IMR-90 (cell line): ENCODE results near the gene GIMAP8. TPM values are rescaled to one million over a fixed set of nuclear protein-coding genes. Genes with fewer than 3 reads are reported as not detected.

Experiments
- ATAC-seq: fragments of 200-7000 bp; cut with Tn5 transposase; 2 replicates; pipeline ENCODE4 v1.9.1; 2020; ENCODE audit warnings: low read depth, mild to moderate bottlenecking, moderate library complexity
- BruUV-seq: library from RNA; stranded (reverse); fragments of 400-500 nt; replicated peaks from 2 replicates; lab custom pipeline; 2021; lab: Mats Ljungman, UMichigan
- CTCF ChIA-PET: fragments of 300-600 bp; formaldehyde crosslinking; extraction: SDS; loops from one replicate; lab custom pipeline; 2021; ENCODE audit warnings: antibody characterized with exemption; lab: Yijun Ruan, JAX
- POLR2A ChIA-PET: fragments of 300-600 bp; sonication (Branson Sonifier 250); formaldehyde crosslinking; loops from one replicate; lab custom pipeline; 2022; ENCODE audit warnings: antibody characterized with exemption; ENCODE audit not compliant: unreplicated experiment; lab: Charles Lee
- DNase-seq: peaks from one replicate; pipeline ENCODE4 v3.0.0; 2013
- H2AFZ ChIP-seq: replicated peaks from 2 replicates; pipeline ENCODE3; 2013; ENCODE audit warnings: low read length, mild to moderate bottlenecking; ENCODE audit not compliant: poor library complexity
- H2AK5ac ChIP-seq: 2 replicates; pipeline ENCODE4 v1.6.1; 2013; ENCODE audit warnings: low read depth, low read length, inconsistent platforms
- H2AK9ac ChIP-seq: replicated peaks from 2 replicates; pipeline ENCODE3; 2013; ENCODE audit warnings: mild to moderate bottlenecking, low read depth, low read length, moderate library complexity; ENCODE audit not compliant: poor library complexity
- H2BK120ac ChIP-seq: 2 replicates; pipeline ENCODE4 v1.6.1; 2013; ENCODE audit warnings: low read depth, low read length, inconsistent platforms
- H2BK15ac ChIP-seq: 3 replicates; pipeline ENCODE4 v1.6.1; 2013; ENCODE audit warnings: low read depth, low read length, inconsistent platforms
- H2BK20ac ChIP-seq: 2 replicates; pipeline ENCODE4 v1.6.1; 2013; ENCODE audit warnings: low read depth, mild to moderate bottlenecking, inconsistent platforms, low read length, moderate library complexity
- H2BK5ac ChIP-seq: 2 replicates; pipeline ENCODE4 v1.6.1; 2013; ENCODE audit warnings: mild to moderate bottlenecking, low read depth, low read length, inconsistent platforms; ENCODE audit not compliant: poor library complexity, severe bottlenecking
- H3K14ac ChIP-seq: replicated peaks from 2 replicates; pipeline ENCODE4 v1.6.1; 2013; ENCODE audit warnings: low read depth, low read length, inconsistent platforms
- H3K18ac ChIP-seq: 2 replicates; pipeline ENCODE4 v1.6.1; 2013; ENCODE audit warnings: low read depth, low read length, control low read depth
- H3K23ac ChIP-seq: 2 replicates; pipeline ENCODE4 v1.6.1; 2013; ENCODE audit warnings: low read depth, low read length, inconsistent platforms
- H3K27ac ChIP-seq: 2 replicates; pipeline ENCODE4 v1.5.1; 2013; ENCODE audit warnings: mild to moderate bottlenecking, control low read depth, low read length; ENCODE audit not compliant: insufficient read depth
- H3K27me3 ChIP-seq: 2 replicates; pipeline ENCODE4 v1.6.1; 2013; ENCODE audit warnings: low read length; ENCODE audit not compliant: control insufficient read depth, insufficient read depth
- H3K36me3 ChIP-seq: 2 replicates; pipeline ENCODE4 v1.6.1; 2013; ENCODE audit warnings: low read length, mixed read lengths; ENCODE audit not compliant: control insufficient read depth, insufficient read depth
- H3K4ac ChIP-seq: 2 replicates; pipeline ENCODE4 v1.6.1; 2013; ENCODE audit warnings: low read depth, low read length, inconsistent platforms
- H3K4me1 ChIP-seq: 2 replicates; pipeline ENCODE4 v1.6.1; 2013; ENCODE audit warnings: low read length, mixed read lengths; ENCODE audit not compliant: control insufficient read depth, insufficient read depth
- H3K4me2 ChIP-seq: 2 replicates; pipeline ENCODE4 v1.6.1; 2013; ENCODE audit warnings: low read depth, mild to moderate bottlenecking, control low read depth, low read length, moderate library complexity
- H3K4me3 ChIP-seq: 2 replicates; pipeline ENCODE4 v1.5.1; 2013; ENCODE audit warnings: low read depth, mild to moderate bottlenecking, control low read depth, low read length, moderate library complexity; ENCODE audit not compliant: insufficient read depth
- H3K56ac ChIP-seq: 2 replicates; pipeline ENCODE4 v1.6.1; 2013; ENCODE audit warnings: low read length, inconsistent platforms; ENCODE audit not compliant: insufficient read depth; ENCODE audit errors: extremely low read depth
- H3K79me1 ChIP-seq, 2 experiments: 2 replicates each; pipeline ENCODE4 v1.6.1; 2013; ENCODE audit warnings: low read length in 2 of 2, inconsistent platforms in 1 of 2, low read depth in 1 of 2
- H3K9ac ChIP-seq: 2 replicates; pipeline ENCODE4 v1.6.1; 2013; ENCODE audit warnings: low read depth, low read length, control low read depth
- H3K9me1 ChIP-seq: 2 replicates; pipeline ENCODE4 v1.6.1; 2013; ENCODE audit warnings: low read length, inconsistent platforms; ENCODE audit not compliant: insufficient read depth
- H3K9me3 ChIP-seq: 2 replicates; pipeline ENCODE4 v1.6.1; 2013; ENCODE audit warnings: low read length; ENCODE audit not compliant: control insufficient read depth, insufficient read depth
- H4K20me1 ChIP-seq: 2 replicates; pipeline ENCODE4 v1.6.1; 2013; ENCODE audit warnings: low read length, inconsistent platforms; ENCODE audit not compliant: insufficient read depth
- H4K5ac ChIP-seq: 2 replicates; pipeline ENCODE4 v1.6.1; 2013; ENCODE audit warnings: mild to moderate bottlenecking, low read depth, low read length, control low read depth
- H4K8ac ChIP-seq, 2 experiments: 2 replicates each; pipeline ENCODE4 v1.6.1; 2013; ENCODE audit warnings: low read depth in 2 of 2, low read length in 2 of 2, control low read depth in 1 of 2, inconsistent platforms in 1 of 2
- H4K91ac ChIP-seq: 2 replicates; pipeline ENCODE4 v1.6.1; 2013; ENCODE audit warnings: low read depth, low read length, inconsistent platforms; ENCODE audit not compliant: insufficient read depth
- BHLHE40 ChIP-seq: fragments of 150-350 bp; IDR thresholded peaks from 2 replicates; pipeline ENCODE4 v1.6.1; 2016; ENCODE audit warnings: mild to moderate bottlenecking, low read depth, low read length
- CEBPB ChIP-seq: IDR thresholded peaks from 2 replicates; pipeline ENCODE4 v1.6.1; 2012; ENCODE audit warnings: low read depth, low read length, improper control_type of control experiment
- CHD1 ChIP-seq: IDR thresholded peaks from 2 replicates; pipeline ENCODE4 v1.6.1; 2012; ENCODE audit warnings: low read depth, low read length, improper control_type of control experiment
- CTCF ChIP-seq: conservative IDR thresholded peaks from 2 replicates; pipeline ENCODE4 v1.5.1; 2012; ENCODE audit warnings: mild to moderate bottlenecking, low read depth, low read length, improper control_type of control experiment
- FOS ChIP-seq: fragments of 150-350 bp; IDR thresholded peaks from 2 replicates; pipeline ENCODE4 v1.6.1; 2016; ENCODE audit warnings: low read depth, low read length
- MAFK ChIP-seq: IDR thresholded peaks from 2 replicates; pipeline ENCODE4 v1.6.1; 2012; ENCODE audit warnings: low read depth, low read length, improper control_type of control experiment
- MAZ ChIP-seq: IDR thresholded peaks from 2 replicates; pipeline ENCODE4 v1.6.1; 2012; ENCODE audit warnings: low read depth, mild to moderate bottlenecking, low read length, improper control_type of control experiment, moderate library complexity, borderline replicate concordance
- MXI1 ChIP-seq: IDR thresholded peaks from 2 replicates; pipeline ENCODE4 v1.6.1; 2012; ENCODE audit warnings: low read depth, mild to moderate bottlenecking, low read length, moderate library complexity, borderline replicate concordance
- NFE2L2 ChIP-seq: fragments of 150-350 bp; IDR thresholded peaks from 2 replicates; pipeline ENCODE4 v1.6.1; 2016; ENCODE audit warnings: low read depth, mild to moderate bottlenecking, low read length
- POLR2A ChIP-seq: IDR thresholded peaks from 2 replicates; pipeline ENCODE4 v1.6.1; 2012; ENCODE audit warnings: mild to moderate bottlenecking, low read depth, low read length
- RAD21 ChIP-seq: IDR thresholded peaks from 2 replicates; pipeline ENCODE4 v1.6.1; 2012; ENCODE audit warnings: low read length, improper control_type of control experiment
- RCOR1 ChIP-seq: IDR thresholded peaks from 2 replicates; pipeline ENCODE4 v1.6.1; 2012; ENCODE audit warnings: mild to moderate bottlenecking, low read length, improper control_type of control experiment; ENCODE audit not compliant: insufficient replicate concordance
- RFX5 ChIP-seq: IDR thresholded peaks from 2 replicates; pipeline ENCODE4 v1.8.0; 2012; ENCODE audit warnings: low read depth, mild to moderate bottlenecking, low read length, moderate library complexity
- USF2 ChIP-seq: fragments of 150-350 bp; IDR thresholded peaks from 2 replicates; pipeline ENCODE4 v1.6.1; 2017; ENCODE audit warnings: mild to moderate bottlenecking, antibody characterized with exemption, low read length, low read depth
- WGBS, 2 experiments: methylation state at CpG; one replicate each; pipeline versions ENCODE4 v1.1.5 to v1.1.7; 2013; ENCODE audit warnings: missing lambda C conversion rate in 2 of 2; ENCODE audit not compliant: insufficient read length in 1 of 2; ENCODE audit errors: extremely low coverage in 2 of 2; 5-methylcytosine and 5-hydroxymethylcytosine counted together
- dilution Hi-C: fragments of 300-500 bp; cut with HindIII; formaldehyde crosslinking; loops from one replicate; pipeline ENCODE4 v1.14.3; 2018; ENCODE audit warnings: low sequenced_read_pairs; ENCODE audit not compliant: unreplicated experiment
- in situ Hi-C: fragments of 300-500 bp; cut with MboI; formaldehyde crosslinking; loops from 3 replicates; pipeline ENCODE4 v1.14.3; 2019; ENCODE audit warnings: low sequenced_read_pairs, inconsistent platforms, mixed read lengths
- intact Hi-C: fragments of 100-400 bp; cut with micrococcal nuclease; formaldehyde crosslinking; loops from 2 replicates; pipeline ENCODE4 v1.10.0; 2022
- polyA plus RNA-seq, 3 experiments: library from polyadenylated mRNA; depleted of rRNA; stranded (reverse); fragments of >200 nt; gene quantifications; 2 replicates each; pipeline ENCODE4 v1.2.3, GENCODE V29; 2012; ENCODE audit warnings: low replicate concordance in 1 of 3
- total RNA-seq: library from RNA; depleted of rRNA; stranded (reverse); fragments of >200 nt; gene quantifications from 2 replicates; pipeline ENCODE4 v1.2.3, GENCODE V29; 2012

The GIMAP8 gene
- total and polyA plus RNA-seq, 2 of the 4 experiments (the other 2 are of a cell fraction) = not detected

GRCh38 chr7:150434240-150434639, 16.2 kb upstream of the GIMAP8 start:
- no peak overlapping the region for H4K91ac ChIP-seq
- CTCF ChIA-PET = interaction anchor here (0.6 to 0.8 kb wide), 2 partner anchors 64 to 445 kb away, joined by 3 to 5 read pairs; no protein-coding TSS in a partner anchor
- H2BK5ac ChIP-seq = no peak overlapping the region
- no peak overlapping the region for H3K56ac ChIP-seq
- WGBS, 2 experiments = 67% methylated on average over 1 of the region's 8 CpGs; no CpG with 5 or more reads in 1 of the 2 experiments
- H3K4me1 ChIP-seq = peaks cover 15% of the 10 kb centered on the region
- H2BK15ac ChIP-seq = no peak overlapping the region
- no peak overlapping the region for H3K14ac ChIP-seq
- H3K4ac ChIP-seq = no peak overlapping the region
- no peak overlapping the region for H4K5ac ChIP-seq
- no peak overlapping the region for H2AK5ac ChIP-seq
- intact Hi-C loops = no loop called here
- H3K23ac ChIP-seq = no peak overlapping the region
- no peak overlapping the region for H4K8ac ChIP-seq
- no peak overlapping the region for H2BK120ac ChIP-seq
- POLR2A ChIA-PET = no interaction called here
- DNase-seq = no peak
- H2AK9ac ChIP-seq = no peak overlapping the region
- H3K9me1 ChIP-seq = no peaks in the 10 kb centered on the region
- no peaks in the 10 kb centered on the region for H3K9me3 ChIP-seq
- no peak overlapping the region for H2AFZ ChIP-seq
- H3K4me2 ChIP-seq = no peak overlapping the region
- no peak overlapping the region for H3K27ac ChIP-seq
- no peak overlapping the region for H3K9ac ChIP-seq
- H3K27me3 ChIP-seq = no peaks in the 10 kb centered on the region
- H3K79me1 ChIP-seq = no peaks in the 10 kb centered on the region
- no peak for ATAC-seq
- H2BK20ac ChIP-seq = no peak overlapping the region
- H3K18ac ChIP-seq = no peak overlapping the region
- H4K20me1 ChIP-seq = no peaks in the 10 kb centered on the region
- H3K4me3 ChIP-seq = no peak overlapping the region
- BruUV-seq = no TSS peak
- dilution Hi-C loops = no loop called here
- in situ Hi-C loops = no loop called here
- no peaks in the 10 kb centered on the region for H3K36me3 ChIP-seq
- TF ChIP-seq CTCF = no peak
- TF ChIP-seq CEBPB = no peak
- no peak for TF ChIP-seq RFX5
- TF ChIP-seq NFE2L2 = no peak
- TF ChIP-seq CHD1 = no peak
- TF ChIP-seq MAFK = no peak
- no peak for TF ChIP-seq RAD21
- TF ChIP-seq BHLHE40 = no peak
- no peak for TF ChIP-seq USF2
- TF ChIP-seq RCOR1 = no peak
- no peak for TF ChIP-seq MAZ
- no peak for TF ChIP-seq FOS
- no peak for TF ChIP-seq POLR2A
- no peak for TF ChIP-seq MXI1
